Measurements from ENCODE around the gene SPATA45. TPM values are rescaled to one million over a fixed set of nuclear protein-coding genes. Genes with fewer than 3 reads are reported as not detected.

SPATA45 gene
- total and polyA plus RNA-seq, 12 donors: 0.39 to 0.56 TPM; not detected in 10

DNA sequence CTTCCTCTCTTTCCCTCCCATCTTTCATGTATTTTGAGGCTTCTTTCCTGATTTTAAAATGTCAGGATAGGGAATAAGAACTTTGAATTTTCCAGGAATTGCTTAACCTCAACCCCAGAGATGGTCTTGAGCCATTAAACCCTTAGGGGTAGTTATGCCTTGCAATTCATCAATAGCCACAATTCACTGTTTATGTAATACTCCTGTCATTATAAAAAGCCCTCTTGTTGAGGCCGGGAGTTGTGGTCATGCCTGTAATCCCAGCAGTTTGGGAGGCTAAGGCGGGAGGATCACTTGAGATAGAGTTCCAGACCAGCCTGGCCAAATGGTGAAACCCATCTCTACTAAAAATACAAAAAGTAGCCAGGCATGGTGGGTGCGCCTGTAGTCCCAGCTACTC is 24.5 kb downstream of the SPATA45 start:
- Histone ChIP-seq H3K36me3 (replicated peaks in 1 of 2) (no peaks in the 10 kb centered on the region), H3K9me3 (replicated peaks in 1 of 3) (peaks cover 0 to 5% (median 0%) of the 10 kb centered on the region in 3 donors), H3K27ac (no peak overlapping the region), H3K4me1 (replicated peaks in 1 of 2) (no peaks in the 10 kb centered on the region), H3K27me3 (no peaks in the 10 kb centered on the region), H3K4me3 (no peak overlapping the region)
- intact Hi-C loops (cut with DNase I): loop anchor here in 1 of 2 donors (10.0 kb wide), 1 partner anchor 162 kb away; no protein-coding TSS in a partner anchor
- TF ChIP-seq, protein P1, sequence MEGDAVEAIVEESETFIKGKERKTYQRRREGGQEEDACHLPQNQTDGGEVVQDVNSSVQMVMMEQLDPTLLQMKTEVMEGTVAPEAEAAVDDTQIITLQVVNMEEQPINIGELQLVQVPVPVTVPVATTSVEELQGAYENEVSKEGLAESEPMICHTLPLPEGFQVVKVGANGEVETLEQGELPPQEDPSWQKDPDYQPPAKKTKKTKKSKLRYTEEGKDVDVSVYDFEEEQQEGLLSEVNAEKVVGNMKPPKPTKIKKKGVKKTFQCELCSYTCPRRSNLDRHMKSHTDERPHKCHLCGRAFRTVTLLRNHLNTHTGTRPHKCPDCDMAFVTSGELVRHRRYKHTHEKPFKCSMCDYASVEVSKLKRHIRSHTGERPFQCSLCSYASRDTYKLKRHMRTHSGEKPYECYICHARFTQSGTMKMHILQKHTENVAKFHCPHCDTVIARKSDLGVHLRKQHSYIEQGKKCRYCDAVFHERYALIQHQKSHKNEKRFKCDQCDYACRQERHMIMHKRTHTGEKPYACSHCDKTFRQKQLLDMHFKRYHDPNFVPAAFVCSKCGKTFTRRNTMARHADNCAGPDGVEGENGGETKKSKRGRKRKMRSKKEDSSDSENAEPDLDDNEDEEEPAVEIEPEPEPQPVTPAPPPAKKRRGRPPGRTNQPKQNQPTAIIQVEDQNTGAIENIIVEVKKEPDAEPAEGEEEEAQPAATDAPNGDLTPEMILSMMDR (IDR thresholded peaks at IDR 0.05): no peak
- TF ChIP-seq POLR2A (IDR thresholded peaks at IDR 0.05): no peak
- DNase-seq: no peak
- 87 to 97% (median 91%) methylated on average over 3 of the region's 3 CpGs for WGBS, 4 donors

DNA sequence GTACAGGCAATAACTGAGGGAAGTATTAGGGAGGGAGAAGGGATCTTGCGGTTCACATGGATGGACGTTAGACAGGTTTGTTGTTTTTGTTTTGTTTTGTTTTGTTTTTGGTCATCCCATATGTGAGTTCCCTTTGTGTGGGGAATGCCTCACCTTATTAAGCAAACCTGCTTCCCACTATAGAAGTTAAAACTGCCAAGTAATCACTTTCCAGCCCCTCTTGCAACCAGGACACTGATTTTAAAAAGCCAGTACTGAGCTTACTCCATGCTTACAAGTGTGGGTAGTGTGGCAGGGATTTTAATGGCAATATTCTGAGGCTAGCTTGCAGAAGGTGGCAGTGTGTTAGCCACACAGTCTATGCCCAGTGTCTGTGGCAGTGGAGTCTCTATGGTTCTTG is 26.5 kb downstream of the SPATA45 start:
- DNase-seq: no peak
- Histone ChIP-seq H3K27me3 (no peaks in the 10 kb centered on the region), H3K36me3 (replicated peaks in 1 of 2) (no peaks in the 10 kb centered on the region), H3K27ac (no peak overlapping the region), H3K9me3 (replicated peaks in 1 of 3) (peaks cover 0 to 5% (median 0%) of the 10 kb centered on the region in 3 donors), H3K4me1 (replicated peaks in 1 of 2) (no peaks in the 10 kb centered on the region), H3K4me3 (no peak overlapping the region)
- TF ChIP-seq, protein P1 (IDR thresholded peaks at IDR 0.05): no peak
- TF ChIP-seq POLR2A (IDR thresholded peaks at IDR 0.05): no peak
- intact Hi-C loops (cut with DNase I): loop anchor here in 1 of 2 donors (10.0 kb wide), 1 partner anchor 164 kb away; no protein-coding TSS in a partner anchor
- WGBS, 4 donors: 87 to 91% (median 88%) methylated on average over 2 of the region's 2 CpGs

DNA sequence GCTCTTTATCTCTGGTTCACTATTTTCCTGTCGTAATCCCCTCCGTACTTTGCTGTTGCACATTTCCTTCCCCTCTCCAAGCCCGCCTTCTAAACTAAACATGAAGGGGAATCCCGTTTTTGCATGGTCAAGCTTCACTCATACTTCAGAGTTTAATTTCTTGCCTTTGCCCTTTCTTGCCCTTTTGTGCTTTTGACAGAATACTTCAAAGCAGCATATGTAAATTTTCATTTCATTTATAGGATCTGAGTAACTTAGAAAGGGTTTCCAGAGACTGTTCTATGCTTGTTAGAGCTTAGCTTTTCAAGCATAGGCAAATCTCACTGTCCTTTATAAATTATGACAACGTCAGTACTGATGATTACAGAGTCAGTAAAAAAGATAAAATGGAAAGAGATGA is 27.7 kb downstream of the SPATA45 start:
- intact Hi-C loops (cut with DNase I): loop anchor here (10.0 kb wide), 2 partner anchors 165 to 175 kb away; no protein-coding TSS in a partner anchor
- no peaks in the 10 kb centered on the region for H3K36me3 ChIP-seq (replicated peaks in 1 of 2)
- H3K27ac ChIP-seq: no peak overlapping the region
- H3K4me3 ChIP-seq: no peak overlapping the region
- TF ChIP-seq, protein P1 (IDR thresholded peaks at IDR 0.05): no peak
- no peak for TF ChIP-seq POLR2A (IDR thresholded peaks at IDR 0.05)
- no peaks in the 10 kb centered on the region for H3K4me1 ChIP-seq (replicated peaks in 1 of 2)
- no peaks in the 10 kb centered on the region for H3K9me3 ChIP-seq (replicated peaks in 1 of 3)
- DNase-seq: no peak
- no peaks in the 10 kb centered on the region for H3K27me3 ChIP-seq
- WGBS, 4 donors: 36 to 47% (median 43%) methylated on average over 5 of the region's 5 CpGs

DNA sequence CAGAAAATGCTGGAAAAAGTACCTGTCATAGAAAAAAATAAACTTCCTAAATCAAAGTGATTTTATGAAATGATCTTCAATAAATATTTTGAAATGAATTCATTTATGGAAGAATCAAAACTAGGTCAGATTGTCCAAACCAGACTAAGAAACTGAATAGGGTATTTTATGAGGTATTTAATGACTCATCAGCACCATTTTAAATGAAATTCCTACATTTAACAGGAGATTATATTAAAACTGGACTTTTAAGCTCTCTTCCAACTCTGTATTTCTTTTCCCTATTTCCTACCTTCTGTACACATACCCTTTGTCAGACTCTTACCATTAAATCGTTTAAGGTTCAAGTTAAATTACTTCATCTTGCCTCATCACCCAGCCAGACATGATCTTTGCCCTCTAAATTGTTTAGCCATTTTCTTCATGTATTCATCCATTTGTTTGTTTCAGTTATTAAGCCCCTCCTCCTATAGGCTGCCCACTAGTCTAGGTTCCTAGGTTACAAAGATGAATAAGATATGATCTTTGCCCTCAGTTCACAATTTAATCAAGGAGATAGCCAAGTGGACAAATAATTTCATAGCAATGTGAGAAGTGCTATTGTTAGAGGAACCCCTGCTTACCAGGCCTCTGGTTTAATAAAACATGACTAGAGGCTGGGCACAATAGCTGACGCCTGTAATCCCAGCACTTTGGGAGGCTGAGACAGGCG is 30.7 kb downstream of the SPATA45 start:
- Histone ChIP-seq H3K4me3 (no peak overlapping the region), H3K27me3 (no peaks in the 10 kb centered on the region), H3K4me1 (replicated peaks in 1 of 2) (no peaks in the 10 kb centered on the region), H3K27ac (no peak overlapping the region), H3K9me3 (replicated peaks in 1 of 3) (no peaks in the 10 kb centered on the region), H3K36me3 (replicated peaks in 1 of 2) (no peaks in the 10 kb centered on the region)
- TF ChIP-seq, protein P1 (IDR thresholded peaks at IDR 0.05): no peak
- TF ChIP-seq POLR2A (IDR thresholded peaks at IDR 0.05): no peak
- no peak for DNase-seq
- intact Hi-C loops (cut with DNase I): loop anchor here in 1 of 2 donors (10.0 kb wide), 1 partner anchor 178 kb away; no protein-coding TSS in a partner anchor
- 84 to 88% (median 87%) methylated on average over 3 of the region's 3 CpGs for WGBS, 4 donors
